Effector CD8-positive, alpha-beta T cell (primary cell): ENCODE measurements around the gene PDE11A.
"Not testable (repeated sequence)": the region's sequence is repeated elsewhere in the genome, so short reads cannot be mapped to it uniquely, and the experiment has no call there.

Experiments
- DNase-seq: peaks from one replicate; lab custom pipeline; 2025; lab: John Stamatoyannopoulos, UW
- total RNA-seq, 4 experiments: gene quantifications; one replicate each; lab custom pipeline; 2026; lab: John Stamatoyannopoulos, UW

Gene PDE11A
- 0 to 0.18 (median 0) reads per million in 4 experiments for total RNA-seq

- no peak for DNase-seq
Measured at GRCh38 chr2:178072383-178073301, at the start of gene PDE11A. Gene PDE11A (minus strand): TSS chr2:178072777. CDS start chr2:178072437, 340 bp downstream.

GRCh38 chr2:178119179-178119922, 46.8 kb upstream of the PDE11A start:
- DNase-seq = no peak

- DNase-seq = no peak
Measured at GRCh38 chr2:178117725-178118124, 45.1 kb upstream of the PDE11A start.

- no peak for DNase-seq
Measured at GRCh38 chr2:178115271-178115670, 42.7 kb upstream of the PDE11A start.

GRCh38 chr2:178114462-178114861, 41.9 kb upstream of the PDE11A start:
- no peak for DNase-seq

- peak; percentile 64 for DNase-seq
Measured at GRCh38 chr2:178112202-178113152, 39.9 kb upstream of the PDE11A start, which contains the start of gene RBM45. Gene RBM45 (plus strand): TSS chr2:178112437. CDS start chr2:178112547, 110 bp downstream.

- no peak for DNase-seq
Measured at GRCh38 chr2:178111743-178112142, 39.2 kb upstream of the PDE11A start.

- no peak for DNase-seq
Measured at GRCh38 chr2:178110681-178111080, 38.1 kb upstream of the PDE11A start.

GRCh38 chr2:178109813-178110212, 37.2 kb upstream of the PDE11A start:
- no peak for DNase-seq

GRCh38 chr2:178108176-178108575, 35.6 kb upstream of the PDE11A start:
- DNase-seq = no peak

- DNase-seq = no peak
Measured at GRCh38 chr2:178106053-178106452, 33.5 kb upstream of the PDE11A start.

GRCh38 chr2:178105566-178105965, 33.0 kb upstream of the PDE11A start:
- DNase-seq = no peak

- DNase-seq = no peak
Measured at GRCh38 chr2:178101321-178102079, 28.9 kb upstream of the PDE11A start.

- DNase-seq = no peak
Measured at GRCh38 chr2:178093471-178093870, 20.9 kb upstream of the PDE11A start.

GRCh38 chr2:178088774-178089270, 16.2 kb upstream of the PDE11A start:
- no peak for DNase-seq

- DNase-seq = no peak
Measured at GRCh38 chr2:178084273-178084672, 11.7 kb upstream of the PDE11A start.

GRCh38 chr2:178082408-178083045, 9.9 kb upstream of the PDE11A start:
- DNase-seq = no peak

- DNase-seq = not testable (repeated sequence)
Measured at GRCh38 chr2:178079279-178079678, 6.7 kb upstream of the PDE11A start.

GRCh38 chr2:178076130-178076529, 3.6 kb upstream of the PDE11A start:
- no peak for DNase-seq

- no peak for DNase-seq
Measured at GRCh38 chr2:178075006-178075326, 2.4 kb upstream of the PDE11A start.
